SK-N-SH (cell line): ENCODE data around the gene RRM2. TPM values are rescaled to one million over a fixed set of nuclear protein-coding genes. Genes with fewer than 3 reads are reported as not detected.

Source experiments
- CTCF ChIA-PET: fragments of 300-600, 350-600 bp; formaldehyde crosslinking; extraction: SDS; loops from one replicate; lab custom pipeline; 2021; lab: Yijun Ruan, JAX
- POLR2A ChIA-PET: fragments of 350-600 bp; sonication (Branson Sonifier 250); formaldehyde crosslinking; extraction: SDS; loops from one replicate; lab custom pipeline; 2020; ENCODE audit warnings: antibody characterized with exemption, inconsistent platforms; lab: Yijun Ruan, JAX
- DNase-seq: peaks from one replicate; pipeline ENCODE4 v3.0.0; 2012
- H2AFZ ChIP-seq: fragments of 200-600 bp; sonication (generic); 2 replicates; pipeline ENCODE4 v1.8.1; 2016; ENCODE audit warnings: antibody characterized with exemption, mild to moderate bottlenecking, low read depth
- H3F3A ChIP-seq: fragments of 200-600 bp; sonication (generic); replicated peaks from 2 replicates; pipeline ENCODE3; 2016; ENCODE audit warnings: antibody characterized with exemption, mild to moderate bottlenecking; ENCODE audit not compliant: insufficient read depth
- H3K27ac ChIP-seq, 2 experiments: fragments of 200-500 bp in 1 of 2; fragments of 200-600 bp in 1 of 2; sonication (Bioruptor generic) in 1 of 2; sonication (generic), shearing (Covaris generic) in 1 of 2; 2 replicates each; pipeline versions ENCODE4 v1.5.1 to v1.6.1; 2014 to 2016; ENCODE audit warnings: low read depth in 2 of 2, inconsistent platforms in 1 of 2, low read length in 1 of 2, mild to moderate bottlenecking in 1 of 2, mixed read lengths in 1 of 2
- H3K27me3 ChIP-seq: fragments of 200-600 bp; sonication (generic), shearing (Covaris generic); 2 replicates; pipeline ENCODE4 v1.6.1; 2016; ENCODE audit warnings: mixed run types; ENCODE audit not compliant: insufficient read depth
- H3K36me3 ChIP-seq, 2 experiments: fragments of 200-500 bp in 1 of 2; fragments of 200-600 bp in 1 of 2; sonication (Bioruptor generic) in 1 of 2; sonication (generic) in 1 of 2; replicated peaks in 1 of 2; 2 replicates each; pipeline versions ENCODE3 to v1.5.1; 2014 to 2016; ENCODE audit warnings: low read length in 1 of 2, mild to moderate bottlenecking in 1 of 2; ENCODE audit not compliant: insufficient read depth in 2 of 2, control insufficient read depth in 1 of 2
- H3K4me1 ChIP-seq, 2 experiments: fragments of 200-500 bp in 1 of 2; fragments of 200-600 bp in 1 of 2; sonication (Bioruptor generic) in 1 of 2; sonication (generic), shearing (Covaris generic) in 1 of 2; 2 replicates each; pipeline versions ENCODE4 v1.5.1 to v1.6.1; 2014 to 2016; ENCODE audit warnings: low read depth in 1 of 2, low read length in 1 of 2, mixed run types in 1 of 2; ENCODE audit not compliant: insufficient read depth in 2 of 2, control insufficient read depth in 1 of 2
- H3K4me2 ChIP-seq: fragments of 200-600 bp; sonication (generic), shearing (Covaris generic); 2 replicates; pipeline ENCODE4 v1.6.1; 2017; ENCODE audit warnings: mixed run types
- H3K4me3 ChIP-seq, 2 experiments: fragments of 200-500 bp in 1 of 2; fragments of 200-600 bp in 1 of 2; sonication (Bioruptor generic) in 1 of 2; sonication (generic), shearing (Covaris generic) in 1 of 2; 2 replicates each; pipeline versions ENCODE4 v1.5.1 to v1.8.1; 2014 to 2016; ENCODE audit warnings: low read depth in 2 of 2, inconsistent platforms in 1 of 2, low read length in 1 of 2, mild to moderate bottlenecking in 1 of 2, mixed read lengths in 1 of 2, moderate library complexity in 1 of 2
- H3K79me2 ChIP-seq: fragments of 200-600 bp; sonication (generic); 2 replicates; pipeline ENCODE4 v1.8.1; 2017; ENCODE audit warnings: mild to moderate bottlenecking; ENCODE audit not compliant: insufficient read depth
- H3K9ac ChIP-seq: fragments of 200-600 bp; sonication (generic); 2 replicates; pipeline ENCODE4 v1.6.1; 2017; ENCODE audit warnings: mixed run types
- H3K9me2 ChIP-seq: fragments of 200-600 bp; sonication (generic); 2 replicates; pipeline ENCODE4 v1.6.1; 2017; ENCODE audit warnings: mixed run types
- H3K9me3 ChIP-seq: fragments of 200-600 bp; sonication (generic); 2 replicates; pipeline ENCODE4 v1.6.1; 2017; ENCODE audit warnings: mixed run types, mild to moderate bottlenecking, moderate library complexity
- H4K20me1 ChIP-seq: fragments of 200-600 bp; sonication (generic); 2 replicates; pipeline ENCODE4 v1.6.1; 2017; ENCODE audit warnings: mild to moderate bottlenecking, mixed run types; ENCODE audit not compliant: insufficient read depth
- ELF1 ChIP-seq: IDR thresholded peaks from 2 replicates; pipeline ENCODE4 v1.4.0; 2012
- EZH2phosphoT487 ChIP-seq: fragments of 200-600 bp; sonication (generic); IDR thresholded peaks from 2 replicates; pipeline ENCODE4 v1.6.1; 2017; ENCODE audit warnings: low read depth, mixed run types, mild to moderate bottlenecking, antibody characterized with exemption, moderate library complexity, borderline replicate concordance
- FOSL2 ChIP-seq: IDR thresholded peaks from 2 replicates; pipeline ENCODE4 v1.4.0; 2012; ENCODE audit warnings: low read depth, mild to moderate bottlenecking, moderate library complexity, borderline replicate concordance
- FOXJ3 ChIP-seq: sonication (generic); formaldehyde crosslinking; IDR thresholded peaks from 2 replicates; pipeline ENCODE4 v1.5.1; 2020; ENCODE audit warnings: mild to moderate bottlenecking, missing genetic modification reagents
- GATA2 ChIP-seq: sonication (generic); formaldehyde crosslinking; IDR thresholded peaks from 2 replicates; pipeline ENCODE4 v1.5.0; 2020; ENCODE audit warnings: mild to moderate bottlenecking, missing genetic modification reagents
- MXI1 ChIP-seq: IDR thresholded peaks from 2 replicates; pipeline ENCODE4 v1.6.1; 2012; ENCODE audit warnings: mild to moderate bottlenecking, low read depth, low read length, improper control_type of control experiment
- NFIC ChIP-seq: IDR thresholded peaks from 2 replicates; pipeline ENCODE4 v1.4.0; 2012; ENCODE audit warnings: borderline replicate concordance
- PBX3 ChIP-seq: IDR thresholded peaks from 2 replicates; pipeline ENCODE4; 2012
- RCOR1 ChIP-seq: fragments of 150-350 bp; IDR thresholded peaks from 2 replicates; pipeline ENCODE4 v1.6.1; 2017; ENCODE audit warnings: antibody characterized with exemption, low read length
- RFX5 ChIP-seq: IDR thresholded peaks from 2 replicates; pipeline ENCODE4 v1.6.1; 2012; ENCODE audit warnings: mild to moderate bottlenecking, improper control_type of control experiment, low read length
- RXRA ChIP-seq: IDR thresholded peaks from 2 replicates; pipeline ENCODE4 v1.4.0; 2012; ENCODE audit warnings: low read depth, mild to moderate bottlenecking, borderline replicate concordance
- USF1 ChIP-seq: IDR thresholded peaks from 2 replicates; pipeline ENCODE4 v1.4.0; 2012; ENCODE audit warnings: low read depth, borderline replicate concordance
- WGBS: methylation state at CpG from one replicate; pipeline ENCODE4 v1.1.6; 2017; ENCODE audit warnings: low lambda C conversion rate; 5-methylcytosine and 5-hydroxymethylcytosine counted together
- polyA plus RNA-seq, 3 experiments: library from polyadenylated mRNA; depleted of rRNA; stranded (reverse); fragments of >200 nt; gene quantifications; 2 replicates each; pipeline ENCODE4 v1.2.3, GENCODE V29; 2012
- TF ChIP-seq, protein P1 (sequence below): IDR thresholded peaks from 2 replicates; pipeline ENCODE4 v1.6.1; 2012; ENCODE audit warnings: mild to moderate bottlenecking, low read depth, low read length, moderate library complexity

Gene RRM2
- polyA plus RNA-seq, 1 of the 3 experiments (the other 2 are of a cell fraction) = 38.9 TPM

GRCh38 chr2:10095175-10095574 is 27.4 kb upstream of the RRM2 start:
- H3K4me2 ChIP-seq = no peak overlapping the region
- no peak overlapping the region for H3K27ac ChIP-seq
- peaks cover 0 to 13% of the 10 kb centered on the region in 2 experiments; a peak in 1 of 4 replicates for H3K4me1 ChIP-seq
- no peaks in the 10 kb centered on the region for H4K20me1 ChIP-seq
- no peak for TF ChIP-seq PBX3
- no peak for TF ChIP-seq NFIC
- no peak for TF ChIP-seq GATA2 (CRISPR knock-in tag)
- TF ChIP-seq EZH2phosphoT487 = no peak
- no peak for TF ChIP-seq FOSL2
- no peak for TF ChIP-seq FOXJ3 (CRISPR knock-in tag)
- TF ChIP-seq RCOR1 = no peak
- no peak for TF ChIP-seq RXRA
- TF ChIP-seq, protein P1, sequence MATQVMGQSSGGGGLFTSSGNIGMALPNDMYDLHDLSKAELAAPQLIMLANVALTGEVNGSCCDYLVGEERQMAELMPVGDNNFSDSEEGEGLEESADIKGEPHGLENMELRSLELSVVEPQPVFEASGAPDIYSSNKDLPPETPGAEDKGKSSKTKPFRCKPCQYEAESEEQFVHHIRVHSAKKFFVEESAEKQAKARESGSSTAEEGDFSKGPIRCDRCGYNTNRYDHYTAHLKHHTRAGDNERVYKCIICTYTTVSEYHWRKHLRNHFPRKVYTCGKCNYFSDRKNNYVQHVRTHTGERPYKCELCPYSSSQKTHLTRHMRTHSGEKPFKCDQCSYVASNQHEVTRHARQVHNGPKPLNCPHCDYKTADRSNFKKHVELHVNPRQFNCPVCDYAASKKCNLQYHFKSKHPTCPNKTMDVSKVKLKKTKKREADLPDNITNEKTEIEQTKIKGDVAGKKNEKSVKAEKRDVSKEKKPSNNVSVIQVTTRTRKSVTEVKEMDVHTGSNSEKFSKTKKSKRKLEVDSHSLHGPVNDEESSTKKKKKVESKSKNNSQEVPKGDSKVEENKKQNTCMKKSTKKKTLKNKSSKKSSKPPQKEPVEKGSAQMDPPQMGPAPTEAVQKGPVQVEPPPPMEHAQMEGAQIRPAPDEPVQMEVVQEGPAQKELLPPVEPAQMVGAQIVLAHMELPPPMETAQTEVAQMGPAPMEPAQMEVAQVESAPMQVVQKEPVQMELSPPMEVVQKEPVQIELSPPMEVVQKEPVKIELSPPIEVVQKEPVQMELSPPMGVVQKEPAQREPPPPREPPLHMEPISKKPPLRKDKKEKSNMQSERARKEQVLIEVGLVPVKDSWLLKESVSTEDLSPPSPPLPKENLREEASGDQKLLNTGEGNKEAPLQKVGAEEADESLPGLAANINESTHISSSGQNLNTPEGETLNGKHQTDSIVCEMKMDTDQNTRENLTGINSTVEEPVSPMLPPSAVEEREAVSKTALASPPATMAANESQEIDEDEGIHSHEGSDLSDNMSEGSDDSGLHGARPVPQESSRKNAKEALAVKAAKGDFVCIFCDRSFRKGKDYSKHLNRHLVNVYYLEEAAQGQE = no peak
- no peak for TF ChIP-seq USF1
- TF ChIP-seq MXI1 = no peak
- TF ChIP-seq ELF1 = no peak
- TF ChIP-seq RFX5 = no peak
- ChIA-PET CTCF (interaction anchor here (0.8 to 36.2 kb wide), 9 partner anchors 10 to 580 kb away, joined by 3 to 946 read pairs (median 3); partner anchors contain the start of gene CYS1), POLR2A (interaction anchor here (1.3 kb wide), 1 partner anchor 22 kb away, joined by 5 read pairs; no protein-coding TSS in a partner anchor)
- H3K9me2 ChIP-seq = no peaks in the 10 kb centered on the region
- no peaks in the 10 kb centered on the region for H3K79me2 ChIP-seq
- no peaks in the 10 kb centered on the region for H3K9me3 ChIP-seq
- no peaks in the 10 kb centered on the region for H3K27me3 ChIP-seq
- 94% methylated on average over 9 of the region's 9 CpGs for WGBS
- DNase-seq = no peak
- no peak overlapping the region for H2AFZ ChIP-seq
- no peak overlapping the region for H3K9ac ChIP-seq
- H3K36me3 ChIP-seq = no peaks in the 10 kb centered on the region
- H3K4me3 ChIP-seq = no peak overlapping the region
- no peaks in the 10 kb centered on the region for H3F3A ChIP-seq
